K562 (cell line): ENCODE data around the gene ERAL1. TPM values are rescaled to one million over a fixed set of nuclear protein-coding genes. Genes with fewer than 3 reads are reported as not detected.

ENCODE experiments used
- ATAC-seq: fragments of 200-7000 bp; cut with Tn5 transposase; 3 replicates; pipeline ENCODE4 v1.9.1; 2020; ENCODE audit warnings: moderate library complexity
- BruUV-seq: library from RNA; stranded (reverse); fragments of 400-500 nt; replicated peaks from 2 replicates; lab custom pipeline; 2021; lab: Mats Ljungman, UMichigan
- CTCF ChIA-PET: fragments of 300-600 bp; formaldehyde crosslinking; extraction: SDS; loops from one replicate; lab custom pipeline; 2021; ENCODE audit warnings: low intra/inter-chr PET ratio; lab: Yijun Ruan, JAX
- POLR2A ChIA-PET: fragments of 300-600, 350-650 bp; sonication (Branson Sonifier 250); formaldehyde crosslinking; extraction: SDS; loops from one replicate; lab custom pipeline; 2021; ENCODE audit warnings: antibody characterized with exemption, inconsistent platforms; lab: Yijun Ruan, JAX
- DNase-seq, 4 experiments: peaks; one replicate each; pipeline versions ENCODE4 v3.0.0 to v3.0.0-alpha.2; 2011 to 2018; ENCODE audit warnings: low spot score in 3 of 4, mixed read lengths in 3 of 4; ENCODE audit errors: extremely low read depth in 1 of 4
- FAIRE-seq: peaks from 2 replicates; lab custom pipeline; 2011; peaks lifted over from hg19 to GRCh38; lab: Jason Lieb, UNC
- H2AFZ ChIP-seq: 2 replicates; pipeline ENCODE4 v1.6.0; 2011; ENCODE audit warnings: low read depth, low read length, control low read depth, inconsistent platforms
- H3K27ac ChIP-seq: fragments of 200-600 bp; 3 replicates; pipeline ENCODE4 v1.8.0; 2011; ENCODE audit warnings: low read depth, mild to moderate bottlenecking, control low read depth, inconsistent platforms, low read length, moderate library complexity, mixed read lengths; ENCODE audit errors: extremely low read depth
- H3K27me3 ChIP-seq, 2 experiments: fragments of 300-600 bp in 1 of 2; 2 replicates in 1 of 2; 3 replicates in 1 of 2; pipeline versions ENCODE4 v1.6.0 to v1.8.0; 2011; ENCODE audit warnings: inconsistent platforms in 2 of 2, low read length in 2 of 2, mild to moderate bottlenecking in 1 of 2, mixed read lengths in 1 of 2, moderate library complexity in 1 of 2; ENCODE audit not compliant: control insufficient read depth in 2 of 2, insufficient read depth in 2 of 2
- H3K36me3 ChIP-seq: fragments of 300-600 bp; 3 replicates; pipeline ENCODE4 v1.8.0; 2011; ENCODE audit warnings: mild to moderate bottlenecking, low read length, inconsistent platforms; ENCODE audit not compliant: control insufficient read depth, insufficient read depth
- H3K4me1 ChIP-seq, 2 experiments: fragments of 200-600 bp in 1 of 2; replicated peaks in 1 of 2; 2 replicates in 1 of 2; 3 replicates in 1 of 2; pipeline versions ENCODE4 v1.5.1 to v1.8.0; 2011; ENCODE audit warnings: inconsistent platforms in 2 of 2, low read length in 2 of 2, mild to moderate bottlenecking in 1 of 2, mixed read lengths in 1 of 2, moderate library complexity in 1 of 2; ENCODE audit not compliant: control insufficient read depth in 2 of 2, insufficient read depth in 2 of 2
- H3K4me2 ChIP-seq: 2 replicates; pipeline ENCODE4 v1.6.1; 2011; ENCODE audit warnings: low read length, control low read depth, inconsistent platforms, mixed read lengths; ENCODE audit not compliant: insufficient read depth
- H3K4me3 ChIP-seq: fragments of 200-600 bp; sonication (generic), shearing (Covaris generic); 2 replicates; pipeline ENCODE4 v1.5.1; 2016; ENCODE audit warnings: control low read depth, inconsistent platforms
- H3K79me2 ChIP-seq: fragments of 200-600 bp; 3 replicates; pipeline ENCODE4 v1.8.0; 2011; ENCODE audit warnings: low read length, inconsistent platforms; ENCODE audit not compliant: control insufficient read depth, insufficient read depth
- H3K9ac ChIP-seq, 2 experiments: 2 replicates each; pipeline versions ENCODE4 v1.6.0 to v1.6.1; 2011; ENCODE audit warnings: low read depth in 2 of 2, low read length in 2 of 2, control low read depth in 1 of 2, inconsistent platforms in 1 of 2, mild to moderate bottlenecking in 1 of 2, mixed read lengths in 1 of 2; ENCODE audit not compliant: insufficient read depth in 1 of 2
- H3K9me1 ChIP-seq: one replicate; pipeline ENCODE4 v1.6.0; 2011; ENCODE audit warnings: inconsistent platforms, mild to moderate bottlenecking, low read length, moderate library complexity; ENCODE audit not compliant: control insufficient read depth, insufficient read depth
- H3K9me3 ChIP-seq: replicated peaks from 2 replicates; pipeline ENCODE4 v1.5.1; 2011; ENCODE audit warnings: low read depth, low read length, inconsistent platforms; ENCODE audit not compliant: control insufficient read depth, insufficient read depth
- H4K20me1 ChIP-seq: replicated peaks from 2 replicates; pipeline ENCODE4 v1.6.1; 2011; ENCODE audit warnings: low read length, inconsistent platforms, mixed read lengths; ENCODE audit not compliant: control insufficient read depth, insufficient read depth
- JUND ChIP-seq, 2 experiments: IDR thresholded peaks; 2 replicates in 1 of 2; 3 replicates in 1 of 2; pipeline ENCODE4 v1.6.1; 2011; ENCODE audit warnings: borderline replicate concordance in 2 of 2, low read depth in 2 of 2, low read length in 2 of 2, improper control_type of control experiment in 1 of 2, missing biosample characterization in 1 of 2, missing genetic modification characterization in 1 of 2, missing genetic modification reagents in 1 of 2
- NFIC ChIP-seq: fragments of 450-650 bp; IDR thresholded peaks from 2 replicates; pipeline ENCODE4 v1.6.1; 2017; ENCODE audit warnings: mild to moderate bottlenecking, inconsistent platforms
- RUNX1 ChIP-seq: sonication (generic); IDR thresholded peaks from 2 replicates; pipeline ENCODE4 v1.6.1; 2016; ENCODE audit warnings: antibody characterized with exemption, low read depth
- TEAD4 ChIP-seq, 2 experiments: sonication (generic) in 1 of 2; formaldehyde crosslinking in 1 of 2; IDR thresholded peaks; 2 replicates each; pipeline versions ENCODE4 v1.6.1 to v1.8.0; 2012 to 2022; ENCODE audit warnings: borderline replicate concordance in 1 of 2, inconsistent platforms in 1 of 2, low read length in 1 of 2, mild to moderate bottlenecking in 1 of 2, missing genetic modification reagents in 1 of 2
- ZNF384 ChIP-seq: IDR thresholded peaks from 2 replicates; pipeline ENCODE4 v1.6.1; 2012; ENCODE audit warnings: low read depth, low read length, improper control_type of control experiment
- ZNF717 ChIP-seq: fragments of 250-450 bp; sonication (Bioruptor Pico); IDR thresholded peaks from 2 replicates; pipeline ENCODE4 v1.5.0; 2021
- WGBS: fragments of 100-300 bp; shearing (Covaris generic); methylation state at CpG from one replicate; pipeline ENCODE4 v1.1.6; 2016; ENCODE audit warnings: low coverage, mixed read lengths; ENCODE audit not compliant: insufficient coverage; ENCODE audit errors: missing lambda C conversion rate; 5-methylcytosine and 5-hydroxymethylcytosine counted together
- in situ Hi-C: fragments of 300-500 bp; cut with MboI; formaldehyde crosslinking; loops from 4 replicates; pipeline ENCODE4 v1.15.0; 2018; ENCODE audit warnings: inconsistent platforms, mixed read lengths
- intact Hi-C: fragments of 100-400 bp; cut with micrococcal nuclease; formaldehyde crosslinking; loops from 2 replicates; pipeline ENCODE4 v1.14.2; 2022
- polyA plus RNA-seq, 8 experiments: library from polyadenylated mRNA; depleted of rRNA in 4 of 8; stranded (reverse) in 5 of 8; unstranded in 3 of 8; fragments of >200 nt; fragmentation: Nextera tagmentation in 2 of 8; fragmentation: Illumina TruSeq in 1 of 8; extraction: Ambion mirVana in 2 of 8; extraction: Trizol in 1 of 8; gene quantifications; 2 replicates each; pipeline versions ENCODE4 v1.2.1 to v1.2.3, GENCODE V29; 2011 to 2014; ENCODE audit warnings: inconsistent platforms in 1 of 8, missing spikeins in 1 of 8
- total RNA-seq, 7 experiments: library from RNA; depleted of rRNA in 6 of 7; stranded (reverse); fragments of >200 nt in 6 of 7; fragmentation: Illumina TruSeq in 2 of 7; extraction: Trizol in 2 of 7; gene quantifications; 2 replicates each; pipeline versions ENCODE4 v1.2.1 to v1.2.3, GENCODE V29; 2011 to 2021; ENCODE audit warnings: low replicate concordance in 1 of 7
- TF ChIP-seq, protein P1 (sequence below), 2 experiments: fragments of 450-650 bp in 1 of 2; sonication (generic) in 1 of 2; formaldehyde crosslinking in 1 of 2; IDR thresholded peaks; 2 replicates each; pipeline versions ENCODE4 v1.7.1 to v1.9.0; 2016 to 2022; ENCODE audit warnings: inconsistent platforms in 1 of 2, mild to moderate bottlenecking in 1 of 2, missing genetic modification reagents in 1 of 2
- TF ChIP-seq, protein P2 (sequence below), 3 experiments: IDR thresholded peaks in 2 of 3; conservative IDR thresholded peaks in 1 of 3; 2 replicates each; pipeline ENCODE4 v1.5.1; 2011 to 2012; ENCODE audit warnings: low read length in 3 of 3, mild to moderate bottlenecking in 3 of 3, control low read depth in 2 of 3, improper control_type of control experiment in 1 of 3, inconsistent platforms in 1 of 3, low read depth in 1 of 3, mixed read lengths in 1 of 3, moderate library complexity in 1 of 3; ENCODE audit not compliant: insufficient read depth in 2 of 3

ERAL1 gene
- total and polyA plus RNA-seq, 9 of the 15 experiments (the other 6 are each of a cell fraction or from before 2014, with no cell fraction given): 37.5 to 351 (median 106) TPM

DNA sequence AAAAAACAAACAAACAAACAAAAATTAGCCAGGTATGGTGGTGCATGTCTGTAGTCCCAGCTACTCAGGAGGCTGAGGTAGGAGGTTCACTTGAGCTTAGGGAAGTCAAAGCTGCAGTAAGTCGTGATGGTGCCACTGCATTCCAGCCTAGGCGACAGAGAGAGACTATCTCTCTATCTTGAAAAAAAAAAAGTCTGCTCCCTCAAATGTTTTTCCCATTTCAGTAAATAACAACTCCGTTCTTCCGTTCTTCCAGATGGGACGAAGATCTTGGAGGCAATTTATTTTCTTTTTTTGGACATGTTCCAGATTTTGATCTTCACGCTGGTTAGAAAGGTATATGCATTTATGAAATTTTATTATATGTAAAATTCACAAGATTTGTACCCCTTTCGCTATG lies 19.0 kb downstream of the ERAL1 start:
- peaks cover 3% of the 10 kb centered on the region for H3K9me3 ChIP-seq
- no peak for TF ChIP-seq RUNX1
- no peak for TF ChIP-seq JUND (IDR thresholded peaks at IDR 0.05; ENCODE audit: borderline replicate concordance, low read depth, low read length)
- TF ChIP-seq JUND (tag; IDR thresholded peaks at IDR 0.05; ENCODE audit: borderline replicate concordance, low read depth, low read length): no peak
- peak; percentile 31; the same call in 1 of the 2 replicates for TF ChIP-seq TEAD4 (IDR thresholded peaks at IDR 0.05; ENCODE audit: low read length)
- no peak for TF ChIP-seq TEAD4 (CRISPR knock-in tag; IDR thresholded peaks at IDR 0.05; ENCODE audit: borderline replicate concordance)
- no peak for TF ChIP-seq ZNF717 (CRISPR knock-in tag)
- TF ChIP-seq ZNF384: peak; percentile 78
- TF ChIP-seq, protein P1, sequence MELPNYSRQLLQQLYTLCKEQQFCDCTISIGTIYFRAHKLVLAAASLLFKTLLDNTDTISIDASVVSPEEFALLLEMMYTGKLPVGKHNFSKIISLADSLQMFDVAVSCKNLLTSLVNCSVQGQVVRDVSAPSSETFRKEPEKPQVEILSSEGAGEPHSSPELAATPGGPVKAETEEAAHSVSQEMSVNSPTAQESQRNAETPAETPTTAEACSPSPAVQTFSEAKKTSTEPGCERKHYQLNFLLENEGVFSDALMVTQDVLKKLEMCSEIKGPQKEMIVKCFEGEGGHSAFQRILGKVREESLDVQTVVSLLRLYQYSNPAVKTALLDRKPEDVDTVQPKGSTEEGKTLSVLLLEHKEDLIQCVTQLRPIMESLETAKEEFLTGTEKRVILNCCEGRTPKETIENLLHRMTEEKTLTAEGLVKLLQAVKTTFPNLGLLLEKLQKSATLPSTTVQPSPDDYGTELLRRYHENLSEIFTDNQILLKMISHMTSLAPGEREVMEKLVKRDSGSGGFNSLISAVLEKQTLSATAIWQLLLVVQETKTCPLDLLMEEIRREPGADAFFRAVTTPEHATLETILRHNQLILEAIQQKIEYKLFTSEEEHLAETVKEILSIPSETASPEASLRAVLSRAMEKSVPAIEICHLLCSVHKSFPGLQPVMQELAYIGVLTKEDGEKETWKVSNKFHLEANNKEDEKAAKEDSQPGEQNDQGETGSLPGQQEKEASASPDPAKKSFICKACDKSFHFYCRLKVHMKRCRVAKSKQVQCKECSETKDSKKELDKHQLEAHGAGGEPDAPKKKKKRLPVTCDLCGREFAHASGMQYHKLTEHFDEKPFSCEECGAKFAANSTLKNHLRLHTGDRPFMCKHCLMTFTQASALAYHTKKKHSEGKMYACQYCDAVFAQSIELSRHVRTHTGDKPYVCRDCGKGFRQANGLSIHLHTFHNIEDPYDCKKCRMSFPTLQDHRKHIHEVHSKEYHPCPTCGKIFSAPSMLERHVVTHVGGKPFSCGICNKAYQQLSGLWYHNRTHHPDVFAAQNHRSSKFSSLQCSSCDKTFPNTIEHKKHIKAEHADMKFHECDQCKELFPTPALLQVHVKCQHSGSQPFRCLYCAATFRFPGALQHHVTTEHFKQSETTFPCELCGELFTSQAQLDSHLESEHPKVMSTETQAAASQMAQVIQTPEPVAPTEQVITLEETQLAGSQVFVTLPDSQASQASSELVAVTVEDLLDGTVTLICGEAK (IDR thresholded peaks at IDR 0.05): no peak
- TF ChIP-seq, protein P1 (CRISPR knock-in tag; IDR thresholded peaks at IDR 0.05): no peak
- TF ChIP-seq, protein P2, sequence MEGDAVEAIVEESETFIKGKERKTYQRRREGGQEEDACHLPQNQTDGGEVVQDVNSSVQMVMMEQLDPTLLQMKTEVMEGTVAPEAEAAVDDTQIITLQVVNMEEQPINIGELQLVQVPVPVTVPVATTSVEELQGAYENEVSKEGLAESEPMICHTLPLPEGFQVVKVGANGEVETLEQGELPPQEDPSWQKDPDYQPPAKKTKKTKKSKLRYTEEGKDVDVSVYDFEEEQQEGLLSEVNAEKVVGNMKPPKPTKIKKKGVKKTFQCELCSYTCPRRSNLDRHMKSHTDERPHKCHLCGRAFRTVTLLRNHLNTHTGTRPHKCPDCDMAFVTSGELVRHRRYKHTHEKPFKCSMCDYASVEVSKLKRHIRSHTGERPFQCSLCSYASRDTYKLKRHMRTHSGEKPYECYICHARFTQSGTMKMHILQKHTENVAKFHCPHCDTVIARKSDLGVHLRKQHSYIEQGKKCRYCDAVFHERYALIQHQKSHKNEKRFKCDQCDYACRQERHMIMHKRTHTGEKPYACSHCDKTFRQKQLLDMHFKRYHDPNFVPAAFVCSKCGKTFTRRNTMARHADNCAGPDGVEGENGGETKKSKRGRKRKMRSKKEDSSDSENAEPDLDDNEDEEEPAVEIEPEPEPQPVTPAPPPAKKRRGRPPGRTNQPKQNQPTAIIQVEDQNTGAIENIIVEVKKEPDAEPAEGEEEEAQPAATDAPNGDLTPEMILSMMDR (IDR thresholded peaks at IDR 0.05 in 2 of 3, conservative IDR thresholded peaks at IDR 0.05 in 1 of 3; ENCODE audit: insufficient read depth in 2 of 3, low read depth in 1 of 3, low read length in 3 of 3): 0 out of 6 replicates have a peak, but pooled peaks of 1 of the 3 experiments have one; percentile 2
- TF ChIP-seq NFIC: peak; percentile 62
- H3K4me3 ChIP-seq: no peak overlapping the region
- H3K36me3 ChIP-seq: peaks cover 9% of the 10 kb centered on the region
- intact Hi-C loops (loop anchor here (1.0 kb wide), 1 partner anchor 12 kb away; no protein-coding TSS in a partner anchor), in situ Hi-C loops (no loop called here)
- ChIA-PET POLR2A (interaction anchor here (1.0 to 1.1 kb wide), 3 partner anchors 12 to 121 kb away, joined by 3 read pairs; no protein-coding TSS in a partner anchor), CTCF (no interaction called here)
- WGBS: 43% methylated on average over 7 of the region's 7 CpGs
- peaks cover 38 to 44% of the 10 kb centered on the region in 2 experiments for H3K4me1 ChIP-seq
- peak overlapping the region; percentile 60; the same call in 1 of the 2 replicates for H3K4me2 ChIP-seq
- FAIRE-seq (no peak), DNase-seq (no peak), ATAC-seq (peak; percentile 10; the same call in 2 of the 3 replicates)
- no peaks in the 10 kb centered on the region for H4K20me1 ChIP-seq
- no peaks in the 10 kb centered on the region for H3K27me3 ChIP-seq
- no TSS peak for BruUV-seq
- peaks cover 5% of the 10 kb centered on the region; the same call in 1 of the 3 replicates for H3K79me2 ChIP-seq
- peak overlapping the region in 1 of 2 experiments; percentile 24; a peak in 2 of 4 replicates for H3K9ac ChIP-seq
- H3K27ac ChIP-seq: peak overlapping the region; percentile 27; the same call in 2 of the 3 replicates
- H3K9me1 ChIP-seq: no peaks in the 10 kb centered on the region
- H2AFZ ChIP-seq: peak overlapping the region; percentile 67
